Fibroblast of lung (primary cell): Measurements from ENCODE around the gene TREML2. TPM values are rescaled to one million over a fixed set of nuclear protein-coding genes. Genes with fewer than 3 reads are reported as not detected.
"Not testable (repeated sequence)": the region's sequence is repeated elsewhere in the genome, so short reads cannot be mapped to it uniquely, and the experiment has no call there.

Source experiments
- DNase-seq, 2 donors: peaks; one replicate each; pipeline versions ENCODE4 v3.0.0 to v3.0.0-alpha.2; 2010; ENCODE audit warnings: low read depth in 2 of 2
- H2AFZ ChIP-seq: 2 replicates; pipeline ENCODE4 v1.5.1; 2012; ENCODE audit warnings: low read length, control low read depth, inconsistent platforms
- H3K27ac ChIP-seq: 2 replicates; pipeline ENCODE4 v1.5.1; 2011; ENCODE audit warnings: low read length, control low read depth; ENCODE audit not compliant: insufficient read depth
- H3K27me3 ChIP-seq: 2 replicates; pipeline ENCODE4 v1.5.1; 2011; ENCODE audit warnings: mild to moderate bottlenecking, low read length; ENCODE audit not compliant: control insufficient read depth, insufficient read depth
- H3K36me3 ChIP-seq: 2 replicates; pipeline ENCODE4 v1.5.1; 2011; ENCODE audit warnings: low read length; ENCODE audit not compliant: control insufficient read depth, insufficient read depth
- H3K4me1 ChIP-seq: 2 replicates; pipeline ENCODE4 v1.5.1; 2011; ENCODE audit warnings: low read length; ENCODE audit not compliant: control insufficient read depth, insufficient read depth; ENCODE audit errors: extremely low read depth
- H3K4me2 ChIP-seq: 2 replicates; pipeline ENCODE4 v1.5.1; 2011; ENCODE audit warnings: low read length, control low read depth; ENCODE audit not compliant: insufficient read depth; ENCODE audit errors: extremely low read depth
- H3K4me3 ChIP-seq, 4 experiments: fragments of 200-600 bp in 1 of 4; sonication (generic) in 1 of 4; replicated peaks in 1 of 4; 2 replicates each; pipeline ENCODE4 v1.5.1; 2011 to 2016; ENCODE audit warnings: low read length in 4 of 4, low read depth in 3 of 4, mild to moderate bottlenecking in 3 of 4, control low read depth in 2 of 4, inconsistent platforms in 1 of 4, mixed read lengths in 1 of 4; ENCODE audit not compliant: insufficient read depth in 1 of 4; ENCODE audit errors: control extremely low read depth in 1 of 4
- H3K79me2 ChIP-seq: 2 replicates; pipeline ENCODE4 v1.5.1; 2012; ENCODE audit warnings: mild to moderate bottlenecking, low read length, inconsistent platforms; ENCODE audit not compliant: control insufficient read depth, insufficient read depth
- H3K9ac ChIP-seq: 2 replicates; pipeline ENCODE4 v1.5.1; 2011; ENCODE audit warnings: mild to moderate bottlenecking, low read length, control low read depth; ENCODE audit not compliant: insufficient read depth
- H3K9me3 ChIP-seq: 2 replicates; pipeline ENCODE4 v1.5.1; 2012; ENCODE audit warnings: low read depth, low read length; ENCODE audit not compliant: control insufficient read depth, insufficient read depth
- H4K20me1 ChIP-seq: 2 replicates; pipeline ENCODE4 v1.5.1; 2011; ENCODE audit warnings: low read length; ENCODE audit not compliant: control insufficient read depth, insufficient read depth; ENCODE audit errors: extremely low read depth
- CTCF ChIP-seq, 2 donors: IDR thresholded peaks in 1 of 2; conservative IDR thresholded peaks in 1 of 2; 1 replicate in 1 of 2; 2 replicates in 1 of 2; pipeline ENCODE4 v1.5.1; 2011 to 2012; ENCODE audit warnings: low read length in 2 of 2, control low read depth in 1 of 2, inconsistent platforms in 1 of 2, low read depth in 1 of 2, mild to moderate bottlenecking in 1 of 2
- EZH2 ChIP-seq: IDR thresholded peaks from 2 replicates; pipeline ENCODE4 v1.5.1; 2012; ENCODE audit warnings: low read length, control low read depth, mild to moderate bottlenecking; ENCODE audit errors: missing control alignments
- polyA plus RNA-seq, 2 donors: library from polyadenylated mRNA; depleted of rRNA in 1 of 2; stranded (reverse) in 1 of 2; unstranded in 1 of 2; fragments of >200 nt; gene quantifications; 2 replicates each; pipeline ENCODE4 v1.2.1, GENCODE V29; 2011 to 2012; ENCODE audit warnings: missing spikeins in 1 of 2
- total RNA-seq: library from RNA; depleted of rRNA; stranded (reverse); fragments of >200 nt; gene quantifications from 2 replicates; pipeline ENCODE4 v1.2.1, GENCODE V29; 2014

Gene TREML2
- total and polyA plus RNA-seq, 2 donors (not counting 1 experiment from before 2014, with no cell fraction given) = not detected

- Histone ChIP-seq H3K4me3 (no peak overlapping the region), H3K36me3 (no peaks in the 10 kb centered on the region), H3K27ac (no peak overlapping the region), H3K79me2 (no peaks in the 10 kb centered on the region), H3K9me3 (no peaks in the 10 kb centered on the region), H3K4me2 (no peak overlapping the region), H3K27me3 (no peaks in the 10 kb centered on the region), H4K20me1 (no peaks in the 10 kb centered on the region), H3K4me1 (no peaks in the 10 kb centered on the region), H3K9ac (no peak overlapping the region), H2AFZ (no peak overlapping the region)
- TF ChIP-seq CTCF (conservative IDR thresholded peaks at IDR 0.05 in 1 of 2, IDR thresholded peaks at IDR 0.05 in 1 of 2; ENCODE audit: low read depth in 1 of 2, low read length in 2 of 2) (no peak), EZH2 (no peak)
- no peak for DNase-seq
Observed at GRCh38 chr6:41247288-41247865, 46.4 kb upstream of the TREML2 start.

GRCh38 chr6:41246529-41246928 lies 45.6 kb upstream of the TREML2 start:
- not testable (repeated sequence) for H3K27ac ChIP-seq, H3K9me3 ChIP-seq, H3K27me3 ChIP-seq, H4K20me1 ChIP-seq, H3K4me3 ChIP-seq, H3K36me3 ChIP-seq, H3K79me2 ChIP-seq, H2AFZ ChIP-seq, DNase-seq, H3K9ac ChIP-seq, H3K4me2 ChIP-seq, H3K4me1 ChIP-seq

GRCh38 chr6:41239467-41240159 lies 38.7 kb upstream of the TREML2 start:
- Histone ChIP-seq H3K4me1 (no peaks in the 10 kb centered on the region), H3K9me3 (no peaks in the 10 kb centered on the region), H3K4me3 (no peak overlapping the region), H2AFZ (no peak overlapping the region), H3K4me2 (no peak overlapping the region), H3K36me3 (no peaks in the 10 kb centered on the region), H4K20me1 (no peaks in the 10 kb centered on the region), H3K9ac (no peak overlapping the region), H3K79me2 (no peaks in the 10 kb centered on the region), H3K27ac (no peak overlapping the region), H3K27me3 (peaks cover 3% of the 10 kb centered on the region)
- DNase-seq = no peak
- TF ChIP-seq EZH2 (peak; percentile 25), CTCF (conservative IDR thresholded peaks at IDR 0.05 in 1 of 2, IDR thresholded peaks at IDR 0.05 in 1 of 2; ENCODE audit: low read depth in 1 of 2, low read length in 2 of 2) (no peak)
